IMR-90 (cell line): ENCODE measurements around the gene SCN11A. TPM values are rescaled to one million over a fixed set of nuclear protein-coding genes. Genes with fewer than 3 reads are reported as not detected.

Source experiments
- ATAC-seq: fragments of 200-7000 bp; cut with Tn5 transposase; 2 replicates; pipeline ENCODE4 v1.9.1; 2020; ENCODE audit warnings: low read depth, mild to moderate bottlenecking, moderate library complexity
- BruUV-seq: library from RNA; stranded (reverse); fragments of 400-500 nt; replicated peaks from 2 replicates; lab custom pipeline; 2021; lab: Mats Ljungman, UMichigan
- CTCF ChIA-PET: fragments of 300-600 bp; formaldehyde crosslinking; extraction: SDS; loops from one replicate; lab custom pipeline; 2021; ENCODE audit warnings: antibody characterized with exemption; lab: Yijun Ruan, JAX
- POLR2A ChIA-PET: fragments of 300-600 bp; sonication (Branson Sonifier 250); formaldehyde crosslinking; loops from one replicate; lab custom pipeline; 2022; ENCODE audit warnings: antibody characterized with exemption; ENCODE audit not compliant: unreplicated experiment; lab: Charles Lee
- DNase-seq: peaks from one replicate; pipeline ENCODE4 v3.0.0; 2013
- H2AFZ ChIP-seq: replicated peaks from 2 replicates; pipeline ENCODE3; 2013; ENCODE audit warnings: low read length, mild to moderate bottlenecking; ENCODE audit not compliant: poor library complexity
- H2AK5ac ChIP-seq: 2 replicates; pipeline ENCODE4 v1.6.1; 2013; ENCODE audit warnings: low read depth, low read length, inconsistent platforms
- H2AK9ac ChIP-seq: replicated peaks from 2 replicates; pipeline ENCODE3; 2013; ENCODE audit warnings: mild to moderate bottlenecking, low read depth, low read length, moderate library complexity; ENCODE audit not compliant: poor library complexity
- H2BK120ac ChIP-seq: 2 replicates; pipeline ENCODE4 v1.6.1; 2013; ENCODE audit warnings: low read depth, low read length, inconsistent platforms
- H2BK15ac ChIP-seq: 3 replicates; pipeline ENCODE4 v1.6.1; 2013; ENCODE audit warnings: low read depth, low read length, inconsistent platforms
- H2BK20ac ChIP-seq: 2 replicates; pipeline ENCODE4 v1.6.1; 2013; ENCODE audit warnings: low read depth, mild to moderate bottlenecking, inconsistent platforms, low read length, moderate library complexity
- H2BK5ac ChIP-seq: 2 replicates; pipeline ENCODE4 v1.6.1; 2013; ENCODE audit warnings: mild to moderate bottlenecking, low read depth, low read length, inconsistent platforms; ENCODE audit not compliant: poor library complexity, severe bottlenecking
- H3K14ac ChIP-seq: replicated peaks from 2 replicates; pipeline ENCODE4 v1.6.1; 2013; ENCODE audit warnings: low read depth, low read length, inconsistent platforms
- H3K18ac ChIP-seq: 2 replicates; pipeline ENCODE4 v1.6.1; 2013; ENCODE audit warnings: low read depth, low read length, control low read depth
- H3K23ac ChIP-seq: 2 replicates; pipeline ENCODE4 v1.6.1; 2013; ENCODE audit warnings: low read depth, low read length, inconsistent platforms
- H3K27ac ChIP-seq: 2 replicates; pipeline ENCODE4 v1.5.1; 2013; ENCODE audit warnings: mild to moderate bottlenecking, control low read depth, low read length; ENCODE audit not compliant: insufficient read depth
- H3K27me3 ChIP-seq: 2 replicates; pipeline ENCODE4 v1.6.1; 2013; ENCODE audit warnings: low read length; ENCODE audit not compliant: control insufficient read depth, insufficient read depth
- H3K36me3 ChIP-seq: 2 replicates; pipeline ENCODE4 v1.6.1; 2013; ENCODE audit warnings: low read length, mixed read lengths; ENCODE audit not compliant: control insufficient read depth, insufficient read depth
- H3K4ac ChIP-seq: 2 replicates; pipeline ENCODE4 v1.6.1; 2013; ENCODE audit warnings: low read depth, low read length, inconsistent platforms
- H3K4me1 ChIP-seq: 2 replicates; pipeline ENCODE4 v1.6.1; 2013; ENCODE audit warnings: low read length, mixed read lengths; ENCODE audit not compliant: control insufficient read depth, insufficient read depth
- H3K4me2 ChIP-seq: 2 replicates; pipeline ENCODE4 v1.6.1; 2013; ENCODE audit warnings: low read depth, mild to moderate bottlenecking, control low read depth, low read length, moderate library complexity
- H3K4me3 ChIP-seq: 2 replicates; pipeline ENCODE4 v1.5.1; 2013; ENCODE audit warnings: low read depth, mild to moderate bottlenecking, control low read depth, low read length, moderate library complexity; ENCODE audit not compliant: insufficient read depth
- H3K56ac ChIP-seq: 2 replicates; pipeline ENCODE4 v1.6.1; 2013; ENCODE audit warnings: low read length, inconsistent platforms; ENCODE audit not compliant: insufficient read depth; ENCODE audit errors: extremely low read depth
- H3K79me1 ChIP-seq, 2 experiments: 2 replicates each; pipeline ENCODE4 v1.6.1; 2013; ENCODE audit warnings: low read length in 2 of 2, inconsistent platforms in 1 of 2, low read depth in 1 of 2
- H3K9ac ChIP-seq: 2 replicates; pipeline ENCODE4 v1.6.1; 2013; ENCODE audit warnings: low read depth, low read length, control low read depth
- H3K9me1 ChIP-seq: 2 replicates; pipeline ENCODE4 v1.6.1; 2013; ENCODE audit warnings: low read length, inconsistent platforms; ENCODE audit not compliant: insufficient read depth
- H3K9me3 ChIP-seq: 2 replicates; pipeline ENCODE4 v1.6.1; 2013; ENCODE audit warnings: low read length; ENCODE audit not compliant: control insufficient read depth, insufficient read depth
- H4K20me1 ChIP-seq: 2 replicates; pipeline ENCODE4 v1.6.1; 2013; ENCODE audit warnings: low read length, inconsistent platforms; ENCODE audit not compliant: insufficient read depth
- H4K5ac ChIP-seq: 2 replicates; pipeline ENCODE4 v1.6.1; 2013; ENCODE audit warnings: mild to moderate bottlenecking, low read depth, low read length, control low read depth
- H4K8ac ChIP-seq, 2 experiments: 2 replicates each; pipeline ENCODE4 v1.6.1; 2013; ENCODE audit warnings: low read depth in 2 of 2, low read length in 2 of 2, control low read depth in 1 of 2, inconsistent platforms in 1 of 2
- H4K91ac ChIP-seq: 2 replicates; pipeline ENCODE4 v1.6.1; 2013; ENCODE audit warnings: low read depth, low read length, inconsistent platforms; ENCODE audit not compliant: insufficient read depth
- CHD1 ChIP-seq: IDR thresholded peaks from 2 replicates; pipeline ENCODE4 v1.6.1; 2012; ENCODE audit warnings: low read depth, low read length, improper control_type of control experiment
- ELK1 ChIP-seq: fragments of 150-350 bp; IDR thresholded peaks from 2 replicates; pipeline ENCODE4 v1.6.1; 2016; ENCODE audit warnings: low read depth, mild to moderate bottlenecking, low read length, moderate library complexity, borderline replicate concordance
- FOS ChIP-seq: fragments of 150-350 bp; IDR thresholded peaks from 2 replicates; pipeline ENCODE4 v1.6.1; 2016; ENCODE audit warnings: low read depth, low read length
- MAFK ChIP-seq: IDR thresholded peaks from 2 replicates; pipeline ENCODE4 v1.6.1; 2012; ENCODE audit warnings: low read depth, low read length, improper control_type of control experiment
- MAZ ChIP-seq: IDR thresholded peaks from 2 replicates; pipeline ENCODE4 v1.6.1; 2012; ENCODE audit warnings: low read depth, mild to moderate bottlenecking, low read length, improper control_type of control experiment, moderate library complexity, borderline replicate concordance
- MXI1 ChIP-seq: IDR thresholded peaks from 2 replicates; pipeline ENCODE4 v1.6.1; 2012; ENCODE audit warnings: low read depth, mild to moderate bottlenecking, low read length, moderate library complexity, borderline replicate concordance
- POLR2A ChIP-seq: IDR thresholded peaks from 2 replicates; pipeline ENCODE4 v1.6.1; 2012; ENCODE audit warnings: mild to moderate bottlenecking, low read depth, low read length
- RFX5 ChIP-seq: IDR thresholded peaks from 2 replicates; pipeline ENCODE4 v1.8.0; 2012; ENCODE audit warnings: low read depth, mild to moderate bottlenecking, low read length, moderate library complexity
- WGBS, 2 experiments: methylation state at CpG; one replicate each; pipeline versions ENCODE4 v1.1.5 to v1.1.7; 2013; ENCODE audit warnings: missing lambda C conversion rate in 2 of 2; ENCODE audit not compliant: insufficient read length in 1 of 2; ENCODE audit errors: extremely low coverage in 2 of 2; 5-methylcytosine and 5-hydroxymethylcytosine counted together
- dilution Hi-C: fragments of 300-500 bp; cut with HindIII; formaldehyde crosslinking; loops from one replicate; pipeline ENCODE4 v1.14.3; 2018; ENCODE audit warnings: low sequenced_read_pairs; ENCODE audit not compliant: unreplicated experiment
- in situ Hi-C: fragments of 300-500 bp; cut with MboI; formaldehyde crosslinking; loops from 3 replicates; pipeline ENCODE4 v1.14.3; 2019; ENCODE audit warnings: low sequenced_read_pairs, inconsistent platforms, mixed read lengths
- intact Hi-C: fragments of 100-400 bp; cut with micrococcal nuclease; formaldehyde crosslinking; loops from 2 replicates; pipeline ENCODE4 v1.10.0; 2022
- polyA plus RNA-seq, 3 experiments: library from polyadenylated mRNA; depleted of rRNA; stranded (reverse); fragments of >200 nt; gene quantifications; 2 replicates each; pipeline ENCODE4 v1.2.3, GENCODE V29; 2012; ENCODE audit warnings: low replicate concordance in 1 of 3
- total RNA-seq: library from RNA; depleted of rRNA; stranded (reverse); fragments of >200 nt; gene quantifications from 2 replicates; pipeline ENCODE4 v1.2.3, GENCODE V29; 2012
- TF ChIP-seq, protein P1 (sequence below): fragments of 150-350 bp; IDR thresholded peaks from 2 replicates; pipeline ENCODE4 v1.6.1; 2017; ENCODE audit warnings: mild to moderate bottlenecking, antibody characterized with exemption, low read length, low read depth

SCN11A gene
- total and polyA plus RNA-seq, 2 of the 4 experiments (the other 2 are of a cell fraction): under 0.01 to 0.02 TPM

GRCh38 chr3:39029556-39029955, 22.2 kb downstream of the SCN11A start:
- Histone ChIP-seq H3K4me3 (no peak overlapping the region), H3K14ac (no peak overlapping the region), H3K4ac (no peak overlapping the region), H2AK5ac (no peak overlapping the region), H4K20me1 (no peaks in the 10 kb centered on the region), H3K27ac (no peak overlapping the region), H4K8ac (no peak overlapping the region), H2BK5ac (no peak overlapping the region), H3K56ac (no peak overlapping the region), H3K9me1 (no peaks in the 10 kb centered on the region), H3K23ac (no peak overlapping the region), H2AFZ (no peak overlapping the region), H4K5ac (no peak overlapping the region), H3K79me1 (no peaks in the 10 kb centered on the region), H3K9me3 (no peaks in the 10 kb centered on the region), H2BK120ac (no peak overlapping the region), H3K4me2 (no peak overlapping the region), H3K9ac (no peak overlapping the region), H3K4me1 (no peaks in the 10 kb centered on the region), H2BK15ac (no peak overlapping the region), H2BK20ac (no peak overlapping the region), H3K36me3 (no peaks in the 10 kb centered on the region), H3K18ac (no peak overlapping the region), H3K27me3 (peaks cover 11% of the 10 kb centered on the region), H4K91ac (no peak overlapping the region), H2AK9ac (no peak overlapping the region)
- WGBS, 2 experiments: no CpG with 5 or more reads among the region's 1 CpG
- ATAC-seq (no peak), DNase-seq (no peak)
- intact Hi-C loops: no loop called here
- dilution Hi-C loops: no loop called here
- no peak for TF ChIP-seq MXI1
- TF ChIP-seq POLR2A: no peak
- TF ChIP-seq FOS: no peak
- no peak for TF ChIP-seq MAZ
- TF ChIP-seq, protein P1, sequence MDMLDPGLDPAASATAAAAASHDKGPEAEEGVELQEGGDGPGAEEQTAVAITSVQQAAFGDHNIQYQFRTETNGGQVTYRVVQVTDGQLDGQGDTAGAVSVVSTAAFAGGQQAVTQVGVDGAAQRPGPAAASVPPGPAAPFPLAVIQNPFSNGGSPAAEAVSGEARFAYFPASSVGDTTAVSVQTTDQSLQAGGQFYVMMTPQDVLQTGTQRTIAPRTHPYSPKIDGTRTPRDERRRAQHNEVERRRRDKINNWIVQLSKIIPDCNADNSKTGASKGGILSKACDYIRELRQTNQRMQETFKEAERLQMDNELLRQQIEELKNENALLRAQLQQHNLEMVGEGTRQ: no peak
- TF ChIP-seq ELK1: no peak
- no peak for TF ChIP-seq MAFK
- TF ChIP-seq CHD1: no peak
- no peak for TF ChIP-seq RFX5
- in situ Hi-C loops: no loop called here
- CTCF ChIA-PET: interaction anchor here (0.5 to 1.7 kb wide), 2 partner anchors 21 to 30 kb away, joined by 4 to 6 read pairs; no protein-coding TSS in a partner anchor
- POLR2A ChIA-PET: no interaction called here
- no TSS peak for BruUV-seq
